ENCODE results near the gene CTTNBP2. TPM values are rescaled to one million over a fixed set of nuclear protein-coding genes. Genes with fewer than 3 reads are reported as not detected.

CTTNBP2 gene
- total RNA-seq, 2 experiments from 2014 or later: not detected

DNA sequence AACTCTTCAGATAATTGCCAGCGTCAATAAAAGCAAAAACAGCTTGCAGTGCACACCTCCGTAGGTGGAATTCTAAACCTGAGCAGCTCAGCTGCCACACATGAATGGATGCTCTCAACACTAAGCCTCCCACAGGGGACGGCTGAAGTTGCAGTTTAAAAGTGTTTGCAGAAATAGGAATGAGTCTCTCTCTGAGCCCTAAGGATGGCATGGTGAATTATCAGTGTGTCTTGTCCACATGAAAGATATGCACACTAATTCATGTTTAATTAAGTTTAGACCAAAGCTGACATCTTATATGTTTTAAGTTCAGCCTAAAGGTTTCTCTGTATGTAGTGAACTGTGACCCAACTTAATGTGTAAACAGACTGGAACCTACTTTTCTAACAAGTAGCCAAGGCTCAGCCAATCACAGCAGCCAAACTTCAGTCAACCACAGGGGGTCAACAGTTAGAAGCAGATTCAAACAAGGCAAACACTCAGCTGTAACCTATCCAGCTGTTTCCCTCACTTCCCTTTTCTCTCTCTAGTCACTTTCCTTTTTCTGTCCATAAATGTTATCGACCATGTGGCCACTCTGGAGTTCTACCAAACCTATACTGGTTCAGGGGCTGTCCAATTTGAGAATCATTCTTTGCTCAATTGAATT, 38.1 kb downstream of the CTTNBP2 start:
- ChIA-PET CTCF (no interaction called here), POLR2A (no interaction called here)

DNA sequence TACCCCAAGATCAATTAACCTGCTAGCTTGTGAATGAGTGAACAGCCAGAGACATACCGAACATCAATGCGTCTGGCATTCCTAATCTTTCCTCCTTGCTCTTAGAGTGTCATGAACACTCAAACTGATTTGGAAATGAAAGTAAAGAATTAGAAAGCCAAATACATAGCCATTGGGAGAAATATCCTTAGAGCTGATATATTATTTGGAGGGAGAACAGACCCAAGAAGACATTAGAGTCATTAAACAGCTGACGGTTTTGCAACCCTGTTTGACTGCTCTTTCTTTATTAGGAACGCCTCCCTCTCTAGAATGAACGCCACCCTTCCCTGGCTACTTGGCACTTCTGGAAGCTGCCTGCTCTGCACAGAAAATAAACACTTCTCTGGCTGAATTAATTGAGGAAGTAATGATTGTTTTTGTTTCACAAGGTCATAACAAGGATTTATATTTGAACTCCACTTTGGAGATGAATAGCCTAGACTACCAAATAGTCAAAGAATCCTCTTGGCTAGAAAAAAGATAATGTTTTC, 42.8 kb downstream of the CTTNBP2 start:
- CTCF ChIA-PET: no interaction called here

More for the DNA sequence above, 38.1 kb downstream of the CTTNBP2 start:
- Mint-ChIP-seq H3K27me3 (ENCODE audit: low read depth) (no peaks in the 10 kb centered on the region), H3K9me3 (ENCODE audit: insufficient read depth) (no peaks in the 10 kb centered on the region), H3K36me3 (ENCODE audit: low read depth) (no peaks in the 10 kb centered on the region), H3K4me3 (no peak overlapping the region), H3K4me1 (ENCODE audit: low read depth) (peaks cover 4% of the 10 kb centered on the region), H3K27ac (no peak overlapping the region)
- ATAC-seq: no peak
- no peak for DNase-seq

DNA sequence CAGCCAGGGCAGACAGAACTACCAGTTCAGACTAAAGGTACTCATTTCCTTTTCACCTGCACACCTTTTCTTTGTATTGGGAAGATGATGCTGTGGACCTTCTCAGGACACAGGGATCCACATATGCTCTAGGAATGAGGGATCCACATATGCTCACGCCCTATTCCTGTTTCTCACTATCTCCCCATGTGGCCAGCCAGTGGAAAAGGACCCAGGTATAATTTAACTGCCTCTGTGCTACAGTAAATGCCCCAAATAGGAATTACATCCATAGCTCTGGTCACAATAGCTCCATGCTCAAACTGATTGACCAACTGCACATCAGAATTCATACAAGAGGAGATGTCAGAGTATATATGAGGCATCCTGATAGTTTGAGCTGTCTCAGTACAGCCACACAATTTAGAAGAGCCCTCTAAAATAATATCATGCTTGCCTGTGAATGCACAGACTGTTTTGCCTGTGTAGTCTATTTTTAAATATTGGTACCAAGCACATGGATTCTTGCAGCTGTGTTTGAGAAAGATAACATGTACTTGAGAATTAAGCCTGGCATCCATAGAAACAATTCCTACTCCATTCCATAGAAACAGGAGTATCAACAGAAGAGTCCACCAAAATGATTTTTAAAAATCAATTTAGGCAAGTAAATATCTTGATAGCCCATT, 43.7 kb downstream of the CTTNBP2 start:
- H3K36me3 Mint-ChIP-seq (ENCODE audit: low read depth): no peaks in the 10 kb centered on the region
- POLR2A ChIA-PET: no interaction called here
- DNase-seq (no peak), ATAC-seq (no peak)
- no peak overlapping the region for H3K27ac Mint-ChIP-seq
- CTCF ChIA-PET: no interaction called here
- no peaks in the 10 kb centered on the region for H3K9me3 Mint-ChIP-seq (ENCODE audit: insufficient read depth)
- no peak overlapping the region for H3K4me3 Mint-ChIP-seq
- H3K4me1 Mint-ChIP-seq (ENCODE audit: low read depth): no peaks in the 10 kb centered on the region
- H3K27me3 Mint-ChIP-seq (ENCODE audit: low read depth): no peaks in the 10 kb centered on the region

More for the DNA sequence above, 42.8 kb downstream of the CTTNBP2 start:
- H3K4me3 Mint-ChIP-seq: no peak overlapping the region
- H3K4me1 Mint-ChIP-seq (ENCODE audit: low read depth): no peaks in the 10 kb centered on the region
- H3K36me3 Mint-ChIP-seq (ENCODE audit: low read depth): no peaks in the 10 kb centered on the region
- H3K27ac Mint-ChIP-seq: no peak overlapping the region
- no peak for DNase-seq
- ATAC-seq: no peak
- H3K9me3 Mint-ChIP-seq (ENCODE audit: insufficient read depth): no peaks in the 10 kb centered on the region
- POLR2A ChIA-PET: no interaction called here
- H3K27me3 Mint-ChIP-seq (ENCODE audit: low read depth): no peaks in the 10 kb centered on the region

DNA sequence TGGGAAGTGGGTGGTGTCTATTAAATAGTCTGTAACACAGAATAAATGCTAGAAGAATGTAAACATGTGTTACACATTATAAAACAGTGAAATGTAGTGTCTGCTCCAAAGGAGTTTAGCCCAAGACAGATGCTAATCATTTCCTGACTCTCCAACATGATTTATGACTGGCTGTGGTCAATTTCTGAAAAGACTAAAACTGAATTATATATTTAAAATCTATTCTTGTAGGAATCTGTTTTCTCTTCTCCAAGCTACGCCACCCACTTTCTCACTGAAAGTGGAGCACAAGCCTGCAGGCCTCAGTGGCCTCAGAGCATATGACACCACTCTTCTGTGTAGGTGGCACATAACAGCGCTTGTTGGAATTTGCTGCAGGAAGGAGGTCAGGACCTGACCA, 44.4 kb downstream of the CTTNBP2 start:
- no peaks in the 10 kb centered on the region for H3K27me3 Mint-ChIP-seq (ENCODE audit: low read depth)
- ChIA-PET CTCF (no interaction called here), POLR2A (no interaction called here)
- H3K27ac Mint-ChIP-seq: no peak overlapping the region
- no peaks in the 10 kb centered on the region for H3K36me3 Mint-ChIP-seq (ENCODE audit: low read depth)
- no peak overlapping the region for H3K4me3 Mint-ChIP-seq
- DNase-seq: no peak
- no peaks in the 10 kb centered on the region for H3K9me3 Mint-ChIP-seq (ENCODE audit: insufficient read depth)
- ATAC-seq: no peak
- H3K4me1 Mint-ChIP-seq (ENCODE audit: low read depth): no peaks in the 10 kb centered on the region

DNA sequence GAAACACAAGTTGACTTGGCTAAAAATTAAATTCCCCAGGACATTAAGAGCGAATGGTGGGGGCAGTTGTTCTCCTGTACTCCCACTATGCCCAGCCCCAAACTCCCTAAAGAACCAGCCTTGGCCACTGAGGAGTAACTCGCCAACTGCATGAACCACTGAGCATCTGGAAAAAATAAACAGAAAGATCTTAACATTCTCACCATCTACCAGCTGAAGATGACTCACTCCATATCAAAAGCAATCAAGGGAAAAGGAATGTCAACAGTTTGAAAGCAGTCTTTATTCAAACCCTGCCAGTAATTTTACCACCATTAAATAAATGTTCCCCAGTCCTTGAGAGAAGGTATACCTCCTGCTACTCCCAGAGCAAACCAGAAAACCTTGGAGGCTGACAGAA, 45.4 kb downstream of the CTTNBP2 start:
- POLR2A ChIA-PET: no interaction called here
- Mint-ChIP-seq H3K27ac (no peak overlapping the region), H3K36me3 (ENCODE audit: low read depth) (no peaks in the 10 kb centered on the region), H3K9me3 (ENCODE audit: insufficient read depth) (no peaks in the 10 kb centered on the region), H3K27me3 (ENCODE audit: low read depth) (no peaks in the 10 kb centered on the region), H3K4me1 (ENCODE audit: low read depth) (no peaks in the 10 kb centered on the region), H3K4me3 (no peak overlapping the region)
- ATAC-seq (no peak), DNase-seq (no peak)
- CTCF ChIA-PET: no interaction called here

DNA sequence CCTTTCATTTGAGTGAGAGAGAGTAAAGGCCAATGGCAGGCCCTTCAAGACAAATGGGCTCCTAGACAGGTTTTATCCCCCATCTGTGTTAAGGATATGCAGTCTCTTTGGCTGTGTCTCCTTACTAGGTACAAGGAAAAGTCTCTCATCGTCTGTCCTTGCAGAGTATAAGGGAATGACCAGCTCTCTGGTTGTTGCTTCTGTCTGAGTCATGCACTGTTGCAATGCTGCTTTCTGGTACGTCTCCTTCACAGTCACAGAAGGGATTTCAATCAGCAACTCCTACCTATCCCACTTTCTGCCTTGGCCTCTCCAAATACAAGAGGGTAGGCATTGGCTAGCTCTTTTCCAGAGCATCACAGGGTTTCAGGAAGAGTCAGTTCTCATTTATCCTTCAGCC, 48.1 kb downstream of the CTTNBP2 start:
- DNase-seq: no peak
- no peaks in the 10 kb centered on the region for H3K27me3 Mint-ChIP-seq (ENCODE audit: low read depth)
- H3K4me1 Mint-ChIP-seq (ENCODE audit: low read depth): no peaks in the 10 kb centered on the region
- ATAC-seq: no peak
- ChIA-PET CTCF (no interaction called here), POLR2A (no interaction called here)
- H3K27ac Mint-ChIP-seq: no peak overlapping the region
- H3K9me3 Mint-ChIP-seq (ENCODE audit: insufficient read depth): no peaks in the 10 kb centered on the region
- no peaks in the 10 kb centered on the region for H3K36me3 Mint-ChIP-seq (ENCODE audit: low read depth)
- H3K4me3 Mint-ChIP-seq: no peak overlapping the region

DNA sequence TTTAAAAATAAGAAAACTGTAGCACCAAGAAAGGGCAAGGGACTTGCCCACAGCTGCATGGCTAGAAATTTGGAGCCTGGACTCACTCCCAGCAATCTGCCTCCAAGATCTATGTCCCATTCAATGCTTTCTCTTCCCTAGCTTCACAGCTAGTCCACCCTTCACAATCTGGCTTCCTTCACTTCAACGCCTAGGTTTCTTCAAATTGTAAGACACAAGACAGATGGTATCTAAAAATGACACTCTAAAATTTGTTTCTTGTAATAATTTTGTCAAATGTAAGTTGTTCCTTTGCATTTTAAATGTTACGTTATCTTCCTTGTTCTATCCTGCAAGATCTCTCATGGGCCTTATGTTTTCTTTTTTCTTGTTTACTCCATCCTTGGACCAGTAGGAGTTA, 48.6 kb downstream of the CTTNBP2 start:
- Mint-ChIP-seq H3K36me3 (ENCODE audit: low read depth) (no peaks in the 10 kb centered on the region), H3K27ac (no peak overlapping the region), H3K4me3 (no peak overlapping the region), H3K27me3 (ENCODE audit: low read depth) (no peaks in the 10 kb centered on the region), H3K9me3 (ENCODE audit: insufficient read depth) (no peaks in the 10 kb centered on the region), H3K4me1 (ENCODE audit: low read depth) (no peaks in the 10 kb centered on the region)
- ATAC-seq: no peak
- DNase-seq: no peak
- ChIA-PET POLR2A (no interaction called here), CTCF (no interaction called here)

DNA sequence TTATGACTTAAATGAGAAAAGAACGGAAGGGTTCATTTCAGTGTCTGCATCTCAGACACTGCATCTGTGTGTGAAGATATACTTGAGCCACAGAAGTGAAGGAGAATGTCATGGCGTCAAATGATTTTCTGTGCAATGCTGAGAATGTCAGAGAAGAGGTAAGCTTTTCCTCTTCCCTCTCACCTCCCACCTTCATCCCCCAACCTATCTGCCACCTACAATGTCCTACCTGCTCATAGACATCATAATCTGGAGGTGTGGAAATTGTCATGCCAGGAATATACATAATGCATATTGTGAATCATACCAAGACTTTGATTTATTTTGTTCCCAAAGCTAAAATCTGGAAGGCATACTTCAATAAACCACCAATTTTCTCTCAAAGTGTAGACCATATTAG, 53.7 kb downstream of the CTTNBP2 start:
- ATAC-seq: no peak
- Mint-ChIP-seq H3K27ac (no peak overlapping the region), H3K36me3 (ENCODE audit: low read depth) (no peaks in the 10 kb centered on the region), H3K4me3 (no peak overlapping the region), H3K27me3 (ENCODE audit: low read depth) (no peaks in the 10 kb centered on the region), H3K9me3 (ENCODE audit: insufficient read depth) (no peaks in the 10 kb centered on the region), H3K4me1 (ENCODE audit: low read depth) (no peaks in the 10 kb centered on the region)
- no peak for DNase-seq
- ChIA-PET CTCF (no interaction called here), POLR2A (interaction anchor here (0.5 kb wide), 1 partner anchor 762 kb away, joined by 4 read pairs; no protein-coding TSS in a partner anchor)

DNA sequence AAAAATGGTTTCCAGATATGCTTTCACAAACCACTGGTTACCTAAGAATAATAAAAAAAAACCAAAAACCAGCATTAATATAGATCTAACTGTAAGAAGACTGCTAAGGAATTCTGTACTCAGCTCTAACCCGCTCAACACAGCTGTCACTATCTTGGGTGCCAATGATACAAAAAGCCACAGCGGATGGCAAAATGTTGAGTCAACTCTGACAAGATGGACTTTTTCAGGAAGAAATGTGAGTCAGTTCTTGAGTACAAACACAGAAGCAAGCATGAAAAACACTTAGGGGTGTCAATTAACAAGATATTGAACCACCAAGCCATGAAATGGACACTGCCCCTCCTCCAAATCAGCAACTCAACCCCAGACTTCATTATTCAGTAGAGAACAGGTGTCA, 55.0 kb downstream of the CTTNBP2 start:
- ChIA-PET CTCF (no interaction called here), POLR2A (no interaction called here)
- no peak for DNase-seq
- no peaks in the 10 kb centered on the region for H3K27me3 Mint-ChIP-seq (ENCODE audit: low read depth)
- H3K9me3 Mint-ChIP-seq (ENCODE audit: insufficient read depth): no peaks in the 10 kb centered on the region
- no peak overlapping the region for H3K4me3 Mint-ChIP-seq
- no peak for ATAC-seq
- no peaks in the 10 kb centered on the region for H3K4me1 Mint-ChIP-seq (ENCODE audit: low read depth)
- no peak overlapping the region for H3K27ac Mint-ChIP-seq
- H3K36me3 Mint-ChIP-seq (ENCODE audit: low read depth): no peaks in the 10 kb centered on the region

DNA sequence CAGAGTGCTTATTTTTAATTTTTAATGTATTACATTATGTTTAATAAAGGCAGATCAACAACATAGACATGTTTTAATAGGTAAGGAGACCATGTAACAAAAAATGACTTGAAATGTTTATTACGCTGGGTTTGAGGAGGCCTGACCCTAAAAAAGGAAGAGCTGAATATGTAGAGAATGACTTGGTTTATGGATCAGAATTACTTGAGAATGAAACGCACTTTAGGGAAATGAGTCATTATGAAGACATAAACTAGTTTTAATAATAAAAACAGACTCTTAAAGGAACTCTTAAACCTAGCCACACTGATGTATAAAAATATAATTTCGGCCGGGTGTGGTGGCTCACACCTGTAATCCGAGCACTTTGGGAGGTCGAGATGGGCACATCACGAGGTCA, 56.5 kb downstream of the CTTNBP2 start:
- CTCF ChIA-PET: no interaction called here
- H3K27ac Mint-ChIP-seq: no peak overlapping the region

DNA sequence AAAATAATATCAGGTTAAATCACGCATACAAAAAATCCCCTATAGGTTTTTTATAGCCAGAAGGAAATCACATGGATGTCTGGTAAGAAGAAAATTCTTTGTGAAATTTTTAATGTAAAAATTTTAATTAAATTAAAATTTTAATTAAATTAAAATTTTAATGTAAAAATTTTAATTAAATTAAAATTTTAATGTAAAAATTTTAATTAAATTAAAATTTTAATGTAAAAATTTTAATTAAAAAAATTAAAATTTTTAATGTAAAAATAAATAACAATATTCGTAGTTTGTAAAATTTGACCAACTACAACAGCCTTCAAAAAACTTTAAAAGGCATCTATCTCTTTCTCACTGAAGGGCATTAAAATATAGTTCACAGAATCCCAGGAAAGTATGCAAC, 61.5 kb downstream of the CTTNBP2 start:
- H3K27ac Mint-ChIP-seq: no peak overlapping the region
- H3K36me3 Mint-ChIP-seq (ENCODE audit: low read depth): no peaks in the 10 kb centered on the region
- ATAC-seq (no peak), DNase-seq (no peak)
- H3K4me1 Mint-ChIP-seq (ENCODE audit: low read depth): no peaks in the 10 kb centered on the region
- H3K9me3 Mint-ChIP-seq (ENCODE audit: insufficient read depth): no peaks in the 10 kb centered on the region
- no peak overlapping the region for H3K4me3 Mint-ChIP-seq
- ChIA-PET CTCF (no interaction called here), POLR2A (no interaction called here)
- no peaks in the 10 kb centered on the region for H3K27me3 Mint-ChIP-seq (ENCODE audit: low read depth)

More for the DNA sequence above, 56.5 kb downstream of the CTTNBP2 start:
- Mint-ChIP-seq H3K27me3 (ENCODE audit: low read depth) (no peaks in the 10 kb centered on the region), H3K4me1 (ENCODE audit: low read depth) (no peaks in the 10 kb centered on the region), H3K36me3 (ENCODE audit: low read depth) (no peaks in the 10 kb centered on the region), H3K4me3 (no peak overlapping the region), H3K9me3 (ENCODE audit: insufficient read depth) (no peaks in the 10 kb centered on the region)
- POLR2A ChIA-PET: no interaction called here
- DNase-seq (no peak), ATAC-seq (no peak)

DNA sequence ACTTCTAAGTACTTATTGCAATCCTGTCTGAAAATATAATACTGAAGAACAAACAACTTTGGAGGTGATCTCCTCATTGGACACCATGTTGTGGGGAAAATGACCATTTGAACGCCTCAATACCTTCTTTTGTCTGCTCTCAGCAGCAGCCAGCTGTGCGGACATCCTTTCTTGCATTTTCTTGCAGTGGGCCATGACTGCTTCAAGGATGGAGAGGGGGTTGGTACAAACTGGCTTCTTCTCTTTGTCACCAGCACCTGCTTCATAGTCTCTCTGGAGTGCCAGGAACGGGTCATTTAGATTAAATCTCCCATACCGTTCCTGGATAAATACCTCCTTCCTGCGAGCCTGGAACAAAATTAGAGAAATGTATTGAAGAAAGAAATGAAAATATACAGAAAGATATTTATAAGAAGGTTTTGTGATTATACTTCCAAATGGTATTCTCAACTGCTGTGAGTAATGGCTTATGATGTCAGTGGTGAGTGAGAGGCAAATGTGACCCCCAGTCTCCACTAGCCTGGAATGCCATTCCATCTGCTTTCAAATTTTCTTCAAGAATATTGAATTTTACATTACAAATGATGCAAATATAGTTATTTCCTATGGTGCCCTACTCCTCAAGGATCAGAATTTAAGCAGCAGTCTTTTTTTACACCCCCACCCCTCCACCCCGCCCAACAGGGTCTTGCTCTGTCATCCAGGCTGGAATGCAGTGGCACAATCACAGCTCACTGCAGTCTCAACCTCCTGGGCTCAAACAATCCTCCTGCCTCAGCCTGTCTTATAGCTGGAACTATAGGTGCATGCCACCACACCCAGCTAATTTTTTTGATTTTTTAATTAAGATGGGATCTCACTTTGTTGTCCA, 62.4 kb downstream of the CTTNBP2 start:
- no peak for DNase-seq
- H3K36me3 Mint-ChIP-seq (ENCODE audit: low read depth): no peaks in the 10 kb centered on the region
- no peaks in the 10 kb centered on the region for H3K9me3 Mint-ChIP-seq (ENCODE audit: insufficient read depth)
- no peaks in the 10 kb centered on the region for H3K27me3 Mint-ChIP-seq (ENCODE audit: low read depth)
- ChIA-PET POLR2A (no interaction called here), CTCF (no interaction called here)
- ATAC-seq: no peak
- H3K4me3 Mint-ChIP-seq: no peak overlapping the region
- no peaks in the 10 kb centered on the region for H3K4me1 Mint-ChIP-seq (ENCODE audit: low read depth)
- no peak overlapping the region for H3K27ac Mint-ChIP-seq
